CD4-positive, alpha-beta T cell treated with Interleukin-15 for 1 hour (primary cell): ENCODE results near the gene PGAP6.
"Not testable (repeated sequence)": the region's sequence is repeated elsewhere in the genome, so short reads cannot be mapped to it uniquely, and the experiment has no call there.

Experiments
- DNase-seq: peaks from one replicate; pipeline ENCODE4 v3.0.0-alpha.2; 2020

The PGAP6 gene

GRCh38 chr16:346587-346986 lies 35.2 kb downstream of the PGAP6 start:
- DNase-seq, result no peak

- DNase-seq, result no peak
These were observed 36.0 kb downstream of the PGAP6 start for GRCh38 chr16:345772-346171.

GRCh38 chr16:342455-343213 lies 39.1 kb downstream of the PGAP6 start:
- DNase-seq, result no peak

DNA sequence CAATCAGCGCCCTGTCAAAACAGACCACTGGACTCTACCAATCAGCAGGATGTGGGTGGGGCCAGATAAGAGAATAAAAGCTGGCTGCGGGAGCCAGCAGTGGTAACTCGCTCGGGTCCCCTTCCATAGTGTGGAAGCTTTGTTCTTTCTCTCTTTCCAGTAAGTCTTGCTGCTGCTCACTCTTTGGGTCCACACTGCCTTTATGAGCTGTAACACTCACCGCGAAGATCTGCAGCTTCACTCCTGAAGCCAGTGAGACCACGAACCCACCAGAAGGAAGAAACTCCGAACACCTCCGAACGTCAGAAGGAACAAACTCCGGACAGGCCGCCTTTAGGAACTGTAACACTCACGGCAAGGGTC lies 39.8 kb downstream of the PGAP6 start:
- not testable (repeated sequence) for DNase-seq

- DNase-seq, result not testable (repeated sequence)
These were observed 40.4 kb downstream of the PGAP6 start for GRCh38 chr16:341095-341973.

DNA sequence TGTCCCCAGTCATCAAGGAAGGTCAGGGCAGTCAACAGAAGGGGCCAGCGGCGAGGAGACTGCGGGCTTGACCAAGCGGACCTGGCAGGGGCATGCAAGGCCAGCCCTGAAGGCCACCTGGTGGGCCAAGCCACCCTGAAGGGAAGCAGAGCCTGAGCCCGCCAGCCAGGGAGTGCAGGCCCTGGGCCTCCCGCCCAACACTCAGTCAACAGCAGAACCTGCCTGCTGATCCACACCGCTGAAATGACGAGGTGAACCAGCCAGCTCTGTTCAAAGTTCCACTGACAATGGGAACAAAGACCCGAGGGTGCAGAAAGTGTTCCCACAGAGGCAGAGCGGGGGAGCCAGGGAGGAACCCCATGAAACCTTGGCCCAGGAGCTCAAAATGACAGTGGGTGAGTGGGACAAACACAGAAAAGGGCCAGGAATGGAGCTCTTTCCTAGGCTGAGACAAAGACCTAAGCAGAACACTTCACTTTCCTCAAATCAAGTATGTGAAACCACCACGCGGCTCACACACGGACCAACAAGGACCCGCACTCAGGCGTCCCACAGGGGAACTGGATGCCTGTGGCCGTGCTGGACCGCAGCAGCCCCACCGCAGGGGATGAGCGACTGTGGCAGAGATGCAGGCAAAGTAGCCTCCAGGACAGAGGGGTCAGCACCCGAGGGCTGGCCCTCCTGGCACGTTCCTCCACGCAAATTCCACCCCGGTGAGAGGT lies 41.2 kb downstream of the PGAP6 start:
- no peak for DNase-seq

DNA sequence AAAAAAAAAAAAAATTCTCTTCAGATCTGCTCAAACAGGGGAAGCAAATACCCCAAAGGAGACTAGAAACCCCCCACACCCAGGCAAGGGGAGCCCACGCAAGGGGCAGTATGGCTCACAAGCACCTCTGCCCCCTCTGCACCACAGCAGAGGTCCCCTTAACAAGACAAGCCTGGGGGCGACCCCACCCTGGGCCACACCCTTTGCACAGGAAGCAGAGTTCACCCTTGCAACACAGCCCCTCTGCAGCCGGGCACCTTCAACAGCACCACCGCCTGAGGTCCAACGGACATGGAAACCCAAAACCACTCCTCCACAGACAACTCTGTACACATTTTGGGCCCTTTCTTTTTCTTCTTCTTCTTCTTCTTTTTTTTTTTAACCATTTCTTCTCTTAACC lies 42.1 kb downstream of the PGAP6 start:
- DNase-seq, result no peak

GRCh38 chr16:337975-338575 lies 43.7 kb downstream of the PGAP6 start:
- no peak for DNase-seq

DNA sequence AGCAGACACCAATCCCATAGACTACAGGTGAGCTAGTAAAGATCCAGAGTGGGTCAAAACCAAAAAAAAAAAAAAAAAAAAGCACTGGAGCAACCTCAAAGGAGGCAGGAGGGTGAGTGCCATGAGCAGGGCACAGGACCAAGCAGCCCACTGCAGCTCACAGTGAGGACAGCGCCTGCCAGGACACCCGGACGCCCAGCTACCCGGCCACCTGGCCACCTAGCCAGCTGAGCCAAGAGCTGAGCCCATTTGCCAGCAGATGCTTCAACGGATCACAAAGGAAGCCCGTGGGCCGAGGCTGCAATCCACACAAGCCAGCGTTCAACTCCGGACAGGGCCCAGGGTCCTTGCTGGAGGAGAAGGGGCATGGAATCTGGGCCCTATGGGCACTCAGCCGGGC lies 44.3 kb downstream of the PGAP6 start:
- no peak for DNase-seq

GRCh38 chr16:336269-336668 lies 45.5 kb downstream of the PGAP6 start:
- peak; percentile 35 for DNase-seq

DNA sequence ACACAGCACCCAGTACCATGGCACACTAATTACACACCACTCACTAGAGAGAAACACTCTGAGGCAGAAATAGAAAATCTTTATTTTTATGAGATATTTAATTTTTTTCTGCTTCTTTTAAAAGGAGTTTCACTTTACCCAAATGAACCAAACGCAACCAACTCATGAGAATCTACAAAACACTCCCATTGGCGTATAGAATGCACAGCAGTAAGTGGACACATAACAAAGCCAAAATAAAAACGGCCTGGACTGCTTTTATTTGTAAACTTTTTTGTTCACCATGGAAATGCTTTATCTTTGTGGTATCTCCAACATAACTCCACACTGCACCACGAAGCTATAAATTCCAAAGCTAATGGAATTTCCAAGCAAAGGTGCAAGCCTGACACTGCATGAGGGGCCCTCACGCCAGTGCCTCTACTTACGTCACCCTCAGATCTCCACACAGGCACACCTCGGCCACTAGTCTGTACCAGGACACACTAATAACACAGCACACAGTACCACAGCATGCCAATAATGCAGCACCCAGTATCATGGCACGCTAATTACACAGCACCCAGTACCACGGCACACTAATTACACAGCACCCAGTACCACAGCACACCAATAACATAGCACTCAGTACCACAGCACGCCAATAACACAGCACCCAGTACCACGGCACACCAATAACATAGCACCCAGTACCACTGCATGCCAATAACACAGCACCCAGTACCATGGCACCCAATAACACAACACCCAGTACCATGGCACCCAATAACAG lies 46.7 kb downstream of the PGAP6 start:
- DNase-seq, result not testable (repeated sequence)

GRCh38 chr16:334164-334832 lies 47.5 kb downstream of the PGAP6 start:
- DNase-seq, result not testable (repeated sequence)

DNA sequence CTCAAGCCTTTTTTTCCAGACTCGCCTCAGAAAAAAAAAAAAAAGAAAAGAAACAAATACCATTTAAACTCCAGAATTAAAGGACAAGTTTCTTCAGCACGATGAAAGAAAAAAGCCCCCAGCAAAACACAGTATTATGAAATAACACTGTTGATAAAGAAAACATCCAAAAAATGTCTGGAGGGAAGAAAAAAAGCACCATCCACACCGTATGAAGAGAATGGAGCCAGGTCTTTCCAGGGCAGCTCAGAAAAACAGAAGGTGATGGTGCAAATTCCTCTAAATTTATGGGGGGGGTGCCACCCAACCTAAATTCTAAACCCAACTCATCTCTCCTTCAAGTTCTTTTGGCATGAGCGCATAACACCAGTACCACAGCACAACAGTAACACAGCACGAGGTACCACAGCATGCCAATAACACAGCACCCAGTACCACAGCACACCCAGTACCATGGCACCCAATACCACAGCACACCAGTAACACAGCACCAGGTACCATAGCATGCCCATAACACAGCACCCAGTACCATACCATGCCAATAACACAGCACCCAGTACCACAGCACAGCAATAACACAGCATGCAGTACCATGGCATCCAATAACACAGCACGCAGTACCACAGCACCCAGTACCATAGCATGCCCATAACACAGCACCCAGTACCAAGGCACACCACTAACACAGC lies 48.2 kb downstream of the PGAP6 start:
- DNase-seq, result no peak

GRCh38 chr16:331181-331814 lies 50.5 kb downstream of the PGAP6 start:
- not testable (repeated sequence) for DNase-seq

GRCh38 chr16:330741-331140 lies 51.0 kb downstream of the PGAP6 start:
- DNase-seq, result no peak

DNA sequence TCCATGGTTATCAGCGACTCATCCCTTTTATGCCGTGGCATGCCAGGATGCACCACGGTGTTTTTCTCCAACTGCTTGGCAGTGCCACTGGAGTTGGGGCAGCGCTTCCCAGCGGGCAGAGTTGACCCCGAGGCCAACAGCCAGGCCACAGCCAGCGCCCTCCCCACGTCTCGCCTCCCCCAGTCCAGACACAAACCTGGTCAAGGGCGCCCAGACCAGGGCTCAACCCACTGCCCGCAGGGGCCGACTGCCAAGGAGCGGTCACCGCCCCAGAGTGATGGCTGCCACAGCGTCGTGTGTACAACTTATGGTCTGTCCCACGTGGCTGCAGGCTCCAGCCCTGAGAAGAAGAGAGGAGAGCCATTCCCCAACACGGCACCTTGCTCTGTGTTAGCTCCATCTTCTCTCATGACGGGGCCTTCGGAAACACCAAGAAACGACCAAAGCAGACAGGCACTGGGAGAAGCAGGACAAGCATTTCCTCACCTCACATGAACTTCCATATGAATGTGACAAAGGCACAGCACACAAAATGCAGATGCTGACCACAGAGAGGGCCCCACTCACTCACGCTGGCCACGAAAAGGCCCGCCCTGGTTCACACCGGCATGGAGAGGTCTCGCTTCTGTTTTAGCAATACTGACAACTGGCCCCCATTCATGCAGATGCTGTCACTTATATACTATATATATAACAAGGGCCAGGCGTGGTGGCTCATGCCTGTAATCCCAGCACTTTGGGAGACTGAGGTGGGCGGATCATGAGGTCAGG lies 56.2 kb downstream of the PGAP6 start:
- DNase-seq, result no peak

GRCh38 chr16:324451-325334 lies 57.1 kb downstream of the PGAP6 start:
- peak; percentile 82 for DNase-seq

DNA sequence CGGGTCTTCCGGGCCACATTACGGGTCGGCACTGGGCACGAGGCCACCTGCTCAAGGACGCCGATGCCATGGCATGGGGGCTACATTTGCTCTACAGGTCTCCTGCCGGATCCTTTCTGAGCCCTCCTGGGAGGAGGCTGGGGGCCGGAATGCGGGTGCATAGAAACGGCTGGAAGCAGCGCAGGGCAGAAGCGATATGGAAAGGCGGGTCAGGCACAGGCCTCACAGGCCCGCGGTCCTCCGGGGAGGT lies 57.7 kb downstream of the PGAP6 start:
- DNase-seq, result no peak
